Panc1 (cell line): ENCODE data around the gene CLINT1.

ENCODE experiments used
- POLR2AphosphoS5 ChIP-seq: IDR thresholded peaks from 2 replicates; pipeline ENCODE4 v1.6.1; 2012; ENCODE audit warnings: mild to moderate bottlenecking, low read depth, low read length, moderate library complexity
- TCF7L2 ChIP-seq: IDR thresholded peaks from 2 replicates; pipeline ENCODE4 v1.6.1; 2011; ENCODE audit warnings: mild to moderate bottlenecking, low read depth, low read length, inconsistent platforms
- TF ChIP-seq, protein P1 (sequence below): fragments of 450-650 bp; IDR thresholded peaks from 2 replicates; pipeline ENCODE4 v1.5.1; 2017; ENCODE audit warnings: mild to moderate bottlenecking
- TF ChIP-seq, protein P2 (sequence below), 2 experiments: IDR thresholded peaks; 2 replicates each; pipeline ENCODE4 v1.6.1; 2011 to 2012; ENCODE audit warnings: low read depth in 2 of 2, control low read depth in 1 of 2, low read length in 1 of 2, mild to moderate bottlenecking in 1 of 2, moderate library complexity in 1 of 2; ENCODE audit not compliant: insufficient read depth in 1 of 2

- TF ChIP-seq, protein P1, sequence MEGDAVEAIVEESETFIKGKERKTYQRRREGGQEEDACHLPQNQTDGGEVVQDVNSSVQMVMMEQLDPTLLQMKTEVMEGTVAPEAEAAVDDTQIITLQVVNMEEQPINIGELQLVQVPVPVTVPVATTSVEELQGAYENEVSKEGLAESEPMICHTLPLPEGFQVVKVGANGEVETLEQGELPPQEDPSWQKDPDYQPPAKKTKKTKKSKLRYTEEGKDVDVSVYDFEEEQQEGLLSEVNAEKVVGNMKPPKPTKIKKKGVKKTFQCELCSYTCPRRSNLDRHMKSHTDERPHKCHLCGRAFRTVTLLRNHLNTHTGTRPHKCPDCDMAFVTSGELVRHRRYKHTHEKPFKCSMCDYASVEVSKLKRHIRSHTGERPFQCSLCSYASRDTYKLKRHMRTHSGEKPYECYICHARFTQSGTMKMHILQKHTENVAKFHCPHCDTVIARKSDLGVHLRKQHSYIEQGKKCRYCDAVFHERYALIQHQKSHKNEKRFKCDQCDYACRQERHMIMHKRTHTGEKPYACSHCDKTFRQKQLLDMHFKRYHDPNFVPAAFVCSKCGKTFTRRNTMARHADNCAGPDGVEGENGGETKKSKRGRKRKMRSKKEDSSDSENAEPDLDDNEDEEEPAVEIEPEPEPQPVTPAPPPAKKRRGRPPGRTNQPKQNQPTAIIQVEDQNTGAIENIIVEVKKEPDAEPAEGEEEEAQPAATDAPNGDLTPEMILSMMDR = no peak
- TF ChIP-seq POLR2AphosphoS5 = no peak
- TF ChIP-seq TCF7L2 = no peak
- TF ChIP-seq, protein P2, sequence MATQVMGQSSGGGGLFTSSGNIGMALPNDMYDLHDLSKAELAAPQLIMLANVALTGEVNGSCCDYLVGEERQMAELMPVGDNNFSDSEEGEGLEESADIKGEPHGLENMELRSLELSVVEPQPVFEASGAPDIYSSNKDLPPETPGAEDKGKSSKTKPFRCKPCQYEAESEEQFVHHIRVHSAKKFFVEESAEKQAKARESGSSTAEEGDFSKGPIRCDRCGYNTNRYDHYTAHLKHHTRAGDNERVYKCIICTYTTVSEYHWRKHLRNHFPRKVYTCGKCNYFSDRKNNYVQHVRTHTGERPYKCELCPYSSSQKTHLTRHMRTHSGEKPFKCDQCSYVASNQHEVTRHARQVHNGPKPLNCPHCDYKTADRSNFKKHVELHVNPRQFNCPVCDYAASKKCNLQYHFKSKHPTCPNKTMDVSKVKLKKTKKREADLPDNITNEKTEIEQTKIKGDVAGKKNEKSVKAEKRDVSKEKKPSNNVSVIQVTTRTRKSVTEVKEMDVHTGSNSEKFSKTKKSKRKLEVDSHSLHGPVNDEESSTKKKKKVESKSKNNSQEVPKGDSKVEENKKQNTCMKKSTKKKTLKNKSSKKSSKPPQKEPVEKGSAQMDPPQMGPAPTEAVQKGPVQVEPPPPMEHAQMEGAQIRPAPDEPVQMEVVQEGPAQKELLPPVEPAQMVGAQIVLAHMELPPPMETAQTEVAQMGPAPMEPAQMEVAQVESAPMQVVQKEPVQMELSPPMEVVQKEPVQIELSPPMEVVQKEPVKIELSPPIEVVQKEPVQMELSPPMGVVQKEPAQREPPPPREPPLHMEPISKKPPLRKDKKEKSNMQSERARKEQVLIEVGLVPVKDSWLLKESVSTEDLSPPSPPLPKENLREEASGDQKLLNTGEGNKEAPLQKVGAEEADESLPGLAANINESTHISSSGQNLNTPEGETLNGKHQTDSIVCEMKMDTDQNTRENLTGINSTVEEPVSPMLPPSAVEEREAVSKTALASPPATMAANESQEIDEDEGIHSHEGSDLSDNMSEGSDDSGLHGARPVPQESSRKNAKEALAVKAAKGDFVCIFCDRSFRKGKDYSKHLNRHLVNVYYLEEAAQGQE (IDR thresholded peaks at IDR 0.05; ENCODE audit: insufficient read depth in 1 of 2, low read depth in 2 of 2, low read length in 1 of 2) = no peak
These were observed 31.5 kb downstream of the CLINT1 start for GRCh38 chr5:157827423-157827822.
